ENCODE results near the gene RNF138. TPM values are rescaled to one million over a fixed set of nuclear protein-coding genes. Genes with fewer than 3 reads are reported as not detected.

Gene RNF138
- total RNA-seq, 1 experiment from 2014 or later: 73.5 TPM

- H3K23ac ChIP-seq (ENCODE audit: insufficient read length, low read depth, low read length): no peak overlapping the region
- WGBS (ENCODE audit: extremely low coverage, insufficient read length, low lambda C conversion rate): no CpG with 5 or more reads among the region's 2 CpGs
- Mint-ChIP-seq H3K4me1 (no peaks in the 10 kb centered on the region), H3K27me3 (ENCODE audit: low read depth) (no peaks in the 10 kb centered on the region), H3K4me3 (no peak overlapping the region), H3K9me3 (peaks cover 0 to 3% of the 10 kb centered on the region in 2 experiments; a peak in 3 of 5 replicates), H3K36me3 (ENCODE audit: insufficient read depth in 1 of 3, low read depth in 3 of 3) (no peaks in the 10 kb centered on the region; a peak in 1 of 7 replicates), H3K27ac (no peak overlapping the region)
- no peak overlapping the region for H2AK5ac ChIP-seq (ENCODE audit: insufficient read length, low read length)
- no peak overlapping the region for H3T11ph ChIP-seq (ENCODE audit: low read length)
- no peak overlapping the region for H2BK12ac ChIP-seq (ENCODE audit: insufficient read length, low read depth, low read length)
- H3K9me3 ChIP-seq (ENCODE audit: control insufficient read depth, low read depth, low read length): no peaks in the 10 kb centered on the region
- H4K8ac ChIP-seq (replicated peaks; ENCODE audit: insufficient read length, low read depth, low read length): no peak overlapping the region
- no peak overlapping the region for H3K27ac ChIP-seq (ENCODE audit: insufficient read length, low read depth, low read length)
- no peak overlapping the region for H2BK20ac ChIP-seq (ENCODE audit: low read depth, low read length, poor library complexity, severe bottlenecking)
- no peak overlapping the region for H3K56ac ChIP-seq (ENCODE audit: insufficient read length, low read depth, low read length)
- no peak overlapping the region for H2BK120ac ChIP-seq (ENCODE audit: low read depth, low read length, poor library complexity, severe bottlenecking)
- H3K14ac ChIP-seq (ENCODE audit: insufficient read depth, low read length): no peak overlapping the region
- H3K18ac ChIP-seq (ENCODE audit: insufficient read length, low read depth, low read length): no peak overlapping the region
- no peak for DNase-seq
- no peak overlapping the region for H4K5ac ChIP-seq (ENCODE audit: insufficient read length, low read depth, low read length)
- TF ChIP-seq CTCF (conservative IDR thresholded peaks at IDR 0.05): no peak
- no peak overlapping the region for H3K9ac ChIP-seq (ENCODE audit: extremely low read depth, insufficient read length, low read length)
- no peaks in the 10 kb centered on the region for H4K20me1 ChIP-seq (ENCODE audit: control insufficient read depth, insufficient read depth, insufficient read length)
- no peaks in the 10 kb centered on the region for H3K27me3 ChIP-seq (ENCODE audit: insufficient read depth, low read length)
- no peak overlapping the region for H3K4ac ChIP-seq (ENCODE audit: low read depth, low read length)
- no peak overlapping the region for H4K91ac ChIP-seq (ENCODE audit: insufficient read length, low read depth, low read length)
- no peak overlapping the region for H2BK5ac ChIP-seq (ENCODE audit: insufficient read length, low read length)
- no peak overlapping the region for H2AFZ ChIP-seq (ENCODE audit: low read length)
- H2BK15ac ChIP-seq (ENCODE audit: low read depth, low read length): no peak overlapping the region
- H3K4me1 ChIP-seq (ENCODE audit: insufficient read depth, low read length): no peaks in the 10 kb centered on the region
- no peaks in the 10 kb centered on the region for H3K79me2 ChIP-seq (ENCODE audit: insufficient read depth, low read length)
- H3K4me2 ChIP-seq (ENCODE audit: insufficient read depth, insufficient read length, low read length): no peak overlapping the region
- no peaks in the 10 kb centered on the region for H3K79me1 ChIP-seq (ENCODE audit: insufficient read depth, low read depth, low read length, poor library complexity, severe bottlenecking)
- H3K23me2 ChIP-seq (ENCODE audit: insufficient read length, low read depth, low read length, poor library complexity, severe bottlenecking): no peaks in the 10 kb centered on the region
Observed at GRCh38 chr18:32148185-32148870, 56.7 kb downstream of the RNF138 start.
